Dedifferentiated amniotic fluid mesenchymal stem cell (primary cell): ENCODE results near the gene CDC6.
"Not testable (repeated sequence)": the region's sequence is repeated elsewhere in the genome, so short reads cannot be mapped to it uniquely, and the experiment has no call there.

Experiments used
- DNase-seq: peaks from one replicate; pipeline ENCODE4 v3.0.0-alpha.2; 2016; ENCODE audit errors: extremely low spot score

Gene CDC6

DNA sequence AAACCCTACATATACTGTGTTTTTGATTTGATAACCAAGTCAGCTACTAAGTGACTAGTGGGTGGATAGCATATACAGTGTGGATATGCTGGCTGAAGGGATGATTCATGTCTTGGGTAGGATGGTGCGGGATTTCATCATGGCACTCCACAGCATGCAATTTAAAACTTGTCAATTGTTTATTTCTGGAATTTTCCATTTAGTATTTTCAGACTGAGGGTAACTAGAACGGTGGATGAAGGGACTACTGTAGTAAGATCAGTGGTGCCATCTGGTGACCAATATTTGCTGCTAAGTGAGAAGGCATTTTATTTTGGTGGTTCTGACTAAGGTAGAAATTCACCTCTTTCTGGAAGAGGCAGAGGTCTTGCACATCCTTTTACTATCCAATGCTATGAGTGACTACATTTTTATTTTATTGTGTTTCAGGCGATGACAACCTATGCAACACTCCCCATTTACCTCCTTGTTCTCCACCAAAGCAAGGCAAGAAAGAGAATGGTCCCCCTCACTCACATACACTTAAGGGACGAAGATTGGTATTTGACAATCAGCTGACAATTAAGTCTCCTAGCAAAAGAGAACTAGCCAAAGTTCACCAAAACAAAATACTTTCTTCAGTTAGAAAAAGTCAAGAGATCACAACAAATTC is 3.1 kb downstream of the CDC6 start:
- DNase-seq = peak; percentile 96

- no peak for DNase-seq
Observed at GRCh38 chr17:40291281-40291664, 3.6 kb downstream of the CDC6 start.

DNA sequence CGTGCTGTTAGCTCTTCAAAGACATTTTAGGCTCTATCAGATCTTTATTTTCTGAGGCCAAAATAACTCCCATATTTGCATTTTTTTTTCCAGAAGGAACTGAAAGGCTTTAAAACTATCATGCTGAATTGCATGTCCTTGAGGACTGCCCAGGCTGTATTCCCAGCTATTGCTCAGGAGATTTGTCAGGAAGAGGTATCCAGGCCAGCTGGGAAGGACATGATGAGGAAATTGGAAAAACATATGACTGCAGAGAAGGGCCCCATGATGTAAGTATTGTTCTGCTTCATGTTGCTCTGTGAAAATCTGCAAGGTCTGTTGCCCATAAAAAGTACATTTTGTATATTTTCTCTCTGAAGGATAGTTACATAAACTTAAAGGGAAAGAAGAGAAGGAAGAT is 5.7 kb downstream of the CDC6 start:
- DNase-seq = no peak

GRCh38 chr17:40295488-40296436 is 8.1 kb downstream of the CDC6 start:
- no peak for DNase-seq

DNA sequence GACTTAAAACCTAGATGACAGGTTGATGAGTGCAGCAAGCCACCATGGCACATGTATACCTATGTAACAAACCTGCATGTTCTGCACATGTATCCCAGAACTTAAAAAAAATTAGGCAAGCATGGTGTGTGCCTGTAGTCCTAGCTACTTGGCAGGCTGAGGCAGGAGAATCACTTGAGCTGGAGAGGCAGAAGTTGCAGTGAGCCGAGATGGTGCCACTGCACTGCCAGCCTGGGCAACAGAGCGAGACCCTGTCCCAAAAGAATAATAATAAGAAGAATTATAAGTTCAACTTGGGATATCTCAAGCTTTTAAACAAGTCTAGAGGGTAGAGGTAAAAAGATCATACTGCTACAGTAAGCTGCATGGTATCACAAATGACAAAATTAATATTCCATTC is 9.8 kb downstream of the CDC6 start:
- DNase-seq = no peak

DNA sequence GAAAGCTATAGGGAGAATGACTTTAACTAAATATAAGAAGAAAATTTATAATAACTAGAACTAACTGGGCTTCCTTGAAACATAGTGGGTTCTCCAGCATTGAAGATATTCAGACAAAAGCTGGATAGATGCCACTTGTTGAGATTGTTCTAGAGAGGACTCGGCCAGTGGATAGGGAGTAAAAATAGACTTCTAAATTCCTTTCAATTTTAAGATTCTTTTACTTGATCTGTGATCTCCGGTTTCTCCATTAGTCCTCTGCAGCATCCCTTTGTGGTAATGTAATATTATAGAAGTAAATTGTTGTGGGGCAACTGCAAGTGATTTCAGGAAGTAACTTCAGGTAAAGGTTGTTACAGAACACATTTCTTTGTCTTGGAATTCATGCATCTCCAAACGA is 11.0 kb downstream of the CDC6 start:
- peak; percentile 77 for DNase-seq

DNA sequence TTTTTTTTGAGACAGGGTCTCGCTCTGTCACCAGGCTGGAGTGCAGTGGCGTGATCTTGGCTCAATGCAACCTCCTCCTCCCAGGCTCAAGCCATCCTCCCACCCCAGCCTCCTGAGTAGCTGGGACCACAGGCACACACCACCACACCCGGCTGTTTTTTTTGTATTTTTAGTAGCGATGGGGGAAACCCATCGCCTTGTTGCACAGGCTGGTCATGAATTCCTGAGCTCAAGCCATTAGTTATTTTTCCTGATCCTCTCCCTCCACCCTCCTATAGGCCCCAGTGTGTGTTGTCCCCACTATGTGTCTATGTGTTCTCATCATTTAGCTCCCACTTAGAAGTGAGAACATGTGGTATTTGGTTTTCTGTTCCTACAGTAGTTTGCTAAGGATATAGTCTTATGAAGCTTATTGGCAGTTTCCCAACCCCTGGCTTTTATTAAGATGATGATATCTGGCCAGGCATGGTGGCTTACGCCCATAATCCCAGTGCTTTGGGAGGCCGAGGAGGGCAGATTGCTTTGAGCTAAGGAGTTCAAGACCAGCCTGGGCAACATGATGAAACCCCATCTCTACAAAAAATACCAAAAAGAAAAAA is 11.6 kb downstream of the CDC6 start:
- DNase-seq = not testable (repeated sequence)

DNA sequence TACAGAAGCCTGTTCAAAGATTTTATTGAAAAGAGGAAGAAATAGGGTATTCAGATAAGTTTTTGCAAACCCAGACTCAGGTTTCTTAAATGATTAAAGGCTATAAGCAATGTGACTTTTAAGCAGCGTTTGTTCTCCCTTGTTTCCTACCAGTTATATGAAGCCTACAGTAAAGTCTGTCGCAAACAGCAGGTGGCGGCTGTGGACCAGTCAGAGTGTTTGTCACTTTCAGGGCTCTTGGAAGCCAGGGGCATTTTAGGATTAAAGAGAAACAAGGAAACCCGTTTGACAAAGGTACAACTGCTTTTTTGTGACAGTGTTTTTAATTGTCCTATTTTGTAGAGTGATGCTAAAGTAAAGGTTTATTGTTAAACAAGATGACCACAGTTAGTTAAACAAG is 13.6 kb downstream of the CDC6 start:
- no peak for DNase-seq

GRCh38 chr17:40303009-40303657 is 15.5 kb downstream of the CDC6 start:
- peak; percentile 86 for DNase-seq

GRCh38 chr17:40303708-40304551 is 16.3 kb downstream of the CDC6 start:
- DNase-seq = no peak

DNA sequence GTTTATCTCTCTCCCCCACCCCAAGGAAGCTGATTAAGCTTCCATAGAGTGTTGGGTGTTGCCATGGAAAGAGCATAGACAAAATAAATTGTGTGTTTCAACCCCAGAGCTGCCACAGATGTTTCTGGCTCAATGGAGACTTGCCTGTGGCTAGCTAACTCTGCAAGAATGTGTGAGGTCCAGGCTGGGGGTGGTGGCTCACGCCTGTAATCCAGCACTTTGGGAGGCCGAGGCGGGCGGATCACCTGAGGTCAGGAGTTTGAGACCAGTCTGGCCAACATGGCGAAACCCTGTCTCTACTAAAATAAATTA is 16.8 kb downstream of the CDC6 start:
- not testable (repeated sequence) for DNase-seq

GRCh38 chr17:40304866-40305265 is 17.2 kb downstream of the CDC6 start:
- DNase-seq = not testable (repeated sequence)

DNA sequence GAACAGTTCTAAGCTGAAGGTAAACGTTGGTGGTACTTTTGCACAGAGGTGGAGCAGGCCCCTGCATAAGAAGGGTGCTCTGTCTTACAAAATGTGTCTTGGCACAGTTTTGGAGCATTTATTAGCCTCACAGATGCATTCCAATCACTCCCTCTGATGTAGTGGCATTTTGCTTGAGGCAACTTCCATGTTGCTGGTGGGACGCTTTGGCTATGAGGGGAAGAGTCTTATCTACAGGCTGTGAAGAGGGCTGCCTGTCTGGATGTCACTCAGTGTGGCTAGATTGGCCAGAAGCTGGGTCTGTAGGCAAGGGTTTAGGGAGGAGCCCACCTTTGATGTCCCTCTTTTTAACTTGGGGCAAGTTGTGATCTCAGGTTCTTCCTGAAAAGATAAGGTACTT is 18.7 kb downstream of the CDC6 start:
- DNase-seq = no peak

DNA sequence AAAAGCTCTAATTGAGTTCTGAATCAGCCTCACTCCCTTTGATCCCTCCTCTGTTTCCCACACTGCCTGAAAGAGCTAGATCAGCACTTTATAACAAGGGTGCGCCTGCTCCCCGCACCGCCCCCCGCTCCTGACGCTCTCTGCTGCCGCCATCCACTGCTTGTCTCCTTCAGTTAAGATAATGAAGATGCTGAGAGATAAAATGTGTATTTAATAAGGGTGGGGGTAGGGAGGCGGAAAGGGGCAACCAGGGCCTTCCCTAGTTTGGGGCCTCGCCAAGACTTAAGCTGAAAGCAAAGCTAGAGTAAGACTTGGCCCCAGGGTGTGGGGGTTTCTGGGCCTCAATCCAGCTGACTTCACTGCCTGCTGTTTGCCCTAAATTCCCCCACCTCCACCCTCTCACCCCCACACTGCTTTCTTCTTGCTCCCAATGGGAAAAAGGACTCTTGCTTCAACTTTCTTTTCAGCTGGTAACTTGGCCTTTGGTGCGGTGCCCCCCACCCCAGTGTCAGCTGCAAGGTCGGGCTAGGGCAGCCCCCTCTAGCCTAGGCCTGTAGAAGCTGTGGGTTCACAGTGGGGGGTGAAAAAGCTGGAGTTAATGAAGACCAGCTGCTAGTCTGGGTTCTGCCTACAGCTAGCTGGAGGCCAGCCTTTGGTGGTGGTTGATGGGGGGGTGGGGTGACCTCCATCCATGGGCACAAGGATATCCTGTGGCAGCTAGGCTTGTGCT is 19.5 kb downstream of the CDC6 start:
- peak; percentile 78 for DNase-seq

DNA sequence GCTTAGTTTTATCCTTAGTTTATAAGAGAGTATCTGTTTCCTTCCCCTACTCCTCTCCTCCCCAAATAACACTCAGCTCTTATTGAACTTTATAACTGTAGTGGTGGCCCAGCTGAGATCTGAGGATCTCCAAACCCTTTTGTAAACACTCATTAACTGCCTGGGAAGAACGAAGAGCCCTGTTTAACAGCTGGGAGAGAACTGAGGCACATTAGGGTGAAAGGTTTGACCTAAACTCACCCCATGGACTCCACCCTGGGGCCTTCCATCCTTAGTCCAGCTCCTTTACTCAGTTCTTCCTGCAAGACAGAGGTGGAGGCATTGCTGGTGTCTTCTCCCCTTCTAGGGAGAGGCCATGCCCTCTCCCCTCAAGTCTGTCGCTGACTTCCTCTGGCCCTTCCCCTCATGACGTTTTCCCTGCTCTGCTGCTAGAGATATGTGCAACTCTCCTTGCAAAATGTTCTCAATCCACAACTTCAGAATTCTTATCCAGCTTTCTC is 20.1 kb downstream of the CDC6 start:
- no peak for DNase-seq

GRCh38 chr17:40309031-40309948 is 21.6 kb downstream of the CDC6 start, which contains the start of gene RARA:
Gene RARA (plus strand): TSS chr17:40309180. CDS start chr17:40331219, 22,039 bp downstream.
- no peak for DNase-seq

GRCh38 chr17:40309949-40310510 is 22.4 kb downstream of the CDC6 start:
- DNase-seq = no peak

- DNase-seq = peak; percentile 47
Observed at GRCh38 chr17:40310882-40311391, 23.3 kb downstream of the CDC6 start.

GRCh38 chr17:40311575-40311974 is 23.9 kb downstream of the CDC6 start:
- DNase-seq = no peak
